Thoracic aorta (tissue), 2 donors: ENCODE data around the gene ASIC5. TPM values are rescaled to one million over a fixed set of nuclear protein-coding genes. Genes with fewer than 3 reads are reported as not detected.

ENCODE experiments used
- ATAC-seq: fragments of 150-250 bp; one replicate; pipeline ENCODE4 v1.8.0; 2017; ENCODE audit warnings: low read depth; ENCODE audit not compliant: insufficient number of reproducible peaks, low FRiP score
- DNase-seq: peaks from one replicate; pipeline ENCODE4 v3.0.0-alpha.2; 2020; ENCODE audit warnings: low spot score
- H3K27ac ChIP-seq, 2 donors: fragments of 200-600 bp; sonication (generic); 1 replicate in 1 of 2; 2 replicates in 1 of 2; pipeline ENCODE4 v1.5.1; 2016; ENCODE audit warnings: mild to moderate bottlenecking in 2 of 2, moderate library complexity in 2 of 2
- H3K27me3 ChIP-seq: fragments of 200-600 bp; sonication (generic); replicated peaks from 2 replicates; pipeline ENCODE4 v1.6.0; 2016; ENCODE audit warnings: mild to moderate bottlenecking; ENCODE audit not compliant: insufficient read depth
- H3K36me3 ChIP-seq: fragments of 200-600 bp; sonication (generic); one replicate; pipeline ENCODE4 v1.5.1; 2016
- H3K4me1 ChIP-seq, 2 donors: fragments of 200-600 bp; sonication (generic); 1 replicate in 1 of 2; 2 replicates in 1 of 2; pipeline versions ENCODE4 v1.5.1 to v1.6.0; 2016; ENCODE audit warnings: low read depth in 2 of 2, mild to moderate bottlenecking in 1 of 2; ENCODE audit not compliant: control insufficient read depth in 1 of 2
- H3K4me3 ChIP-seq: fragments of 200-600 bp; sonication (generic); 2 replicates; pipeline ENCODE4 v1.5.1; 2016; ENCODE audit warnings: mild to moderate bottlenecking
- H3K9me3 ChIP-seq: fragments of 200-600 bp; sonication (generic); 2 replicates; pipeline ENCODE4 v1.5.1; 2016
- total RNA-seq, 2 donors: library from RNA; depleted of rRNA; stranded (reverse); fragments of >200 nt; gene quantifications; one replicate each; pipeline versions ENCODE4 v1.1.0 to v1.2.3, GENCODE V29; 2016
- TF ChIP-seq, protein P1 (sequence below): fragments of 200-600 bp; sonication (generic); IDR thresholded peaks from one replicate; pipeline ENCODE4 v1.5.1; 2019; ENCODE audit warnings: antibody characterized with exemption

Gene ASIC5
- total RNA-seq, 2 donors from 2014 or later = not detected

GRCh38 chr4:155907556-155907955, 41.5 kb upstream of the ASIC5 start:
- H3K9me3 ChIP-seq = no peaks in the 10 kb centered on the region
- TF ChIP-seq, protein P1, sequence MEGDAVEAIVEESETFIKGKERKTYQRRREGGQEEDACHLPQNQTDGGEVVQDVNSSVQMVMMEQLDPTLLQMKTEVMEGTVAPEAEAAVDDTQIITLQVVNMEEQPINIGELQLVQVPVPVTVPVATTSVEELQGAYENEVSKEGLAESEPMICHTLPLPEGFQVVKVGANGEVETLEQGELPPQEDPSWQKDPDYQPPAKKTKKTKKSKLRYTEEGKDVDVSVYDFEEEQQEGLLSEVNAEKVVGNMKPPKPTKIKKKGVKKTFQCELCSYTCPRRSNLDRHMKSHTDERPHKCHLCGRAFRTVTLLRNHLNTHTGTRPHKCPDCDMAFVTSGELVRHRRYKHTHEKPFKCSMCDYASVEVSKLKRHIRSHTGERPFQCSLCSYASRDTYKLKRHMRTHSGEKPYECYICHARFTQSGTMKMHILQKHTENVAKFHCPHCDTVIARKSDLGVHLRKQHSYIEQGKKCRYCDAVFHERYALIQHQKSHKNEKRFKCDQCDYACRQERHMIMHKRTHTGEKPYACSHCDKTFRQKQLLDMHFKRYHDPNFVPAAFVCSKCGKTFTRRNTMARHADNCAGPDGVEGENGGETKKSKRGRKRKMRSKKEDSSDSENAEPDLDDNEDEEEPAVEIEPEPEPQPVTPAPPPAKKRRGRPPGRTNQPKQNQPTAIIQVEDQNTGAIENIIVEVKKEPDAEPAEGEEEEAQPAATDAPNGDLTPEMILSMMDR = no peak
- no peaks in the 10 kb centered on the region for H3K27me3 ChIP-seq
- ATAC-seq (no peak), DNase-seq (no peak)
- H3K36me3 ChIP-seq = no peaks in the 10 kb centered on the region
- no peak overlapping the region for H3K4me3 ChIP-seq
- no peak overlapping the region for H3K27ac ChIP-seq
- H3K4me1 ChIP-seq = peaks cover 0 to 3% of the 10 kb centered on the region in 2 donors

- TF ChIP-seq, protein P1 = no peak
- DNase-seq (no peak), ATAC-seq (no peak)
- Histone ChIP-seq H3K4me1 (peaks cover 0 to 3% of the 10 kb centered on the region in 2 donors), H3K27me3 (no peaks in the 10 kb centered on the region), H3K27ac (no peak overlapping the region), H3K4me3 (no peak overlapping the region), H3K36me3 (no peaks in the 10 kb centered on the region), H3K9me3 (no peaks in the 10 kb centered on the region)
Observed at GRCh38 chr4:155906554-155907247, 40.6 kb upstream of the ASIC5 start.

- no peak overlapping the region for H3K27ac ChIP-seq
- ATAC-seq (no peak), DNase-seq (no peak)
- TF ChIP-seq, protein P1 = no peak
- no peaks in the 10 kb centered on the region for H3K9me3 ChIP-seq
- H3K27me3 ChIP-seq = no peaks in the 10 kb centered on the region
- no peaks in the 10 kb centered on the region for H3K36me3 ChIP-seq
- H3K4me1 ChIP-seq = peaks cover 3 to 11% of the 10 kb centered on the region in 2 donors
- H3K4me3 ChIP-seq = no peak overlapping the region
Observed at GRCh38 chr4:155904331-155904730, 38.3 kb upstream of the ASIC5 start.

DNA sequence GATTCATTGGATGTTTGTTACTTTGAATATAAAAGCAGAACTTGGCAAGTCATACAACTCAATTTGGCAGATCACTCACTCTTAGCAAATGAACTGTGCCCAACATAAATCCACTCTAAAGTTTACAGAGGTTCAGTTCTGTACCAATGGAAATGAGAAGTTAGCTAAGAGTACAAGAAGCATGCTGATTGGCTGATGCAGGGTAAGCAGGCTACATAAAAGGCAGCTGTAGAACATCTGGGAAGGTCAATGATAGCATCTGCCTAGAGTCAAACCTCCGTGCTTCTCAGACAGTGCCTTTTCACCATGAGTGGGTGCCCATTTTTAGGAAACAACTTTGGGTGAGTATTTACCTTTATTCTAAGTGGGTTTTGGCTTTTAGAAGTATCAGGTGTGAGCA, 37.4 kb upstream of the ASIC5 start, which contains the start of gene TDO2:
Gene TDO2, plus strand, starts transcription at position 244 of the 400 bp plus-strand sequence. Its CDS starts 63 bp downstream, at position 307.
- H3K4me3 ChIP-seq = no peak within 1 kb of the TSS
- no peak for DNase-seq
- no peak within 1 kb of the TSS for H3K27ac ChIP-seq
- no peak for ATAC-seq
- H3K27me3 ChIP-seq = no peaks in the 10 kb centered on the region
- H3K36me3 ChIP-seq = no peaks in the 10 kb centered on the region
- TF ChIP-seq, protein P1 = no peak
- peaks cover 3 to 11% of the 10 kb centered on the region in 2 donors for H3K4me1 ChIP-seq
- no peaks in the 10 kb centered on the region for H3K9me3 ChIP-seq

- H3K4me1 ChIP-seq = peaks cover 0 to 11% of the 10 kb centered on the region in 2 donors
- no peak overlapping the region for H3K27ac ChIP-seq
- no peaks in the 10 kb centered on the region for H3K36me3 ChIP-seq
- ATAC-seq (no peak), DNase-seq (no peak)
- no peaks in the 10 kb centered on the region for H3K27me3 ChIP-seq
- H3K4me3 ChIP-seq = no peak overlapping the region
- TF ChIP-seq, protein P1 = no peak
- no peaks in the 10 kb centered on the region for H3K9me3 ChIP-seq
Observed at GRCh38 chr4:155901013-155901412, 34.9 kb upstream of the ASIC5 start.
